HCT116 (cell line): ENCODE measurements around the gene GREM2. TPM values are rescaled to one million over a fixed set of nuclear protein-coding genes. Genes with fewer than 3 reads are reported as not detected.

Source experiments
- ATAC-seq: fragments of 200-7000 bp; cut with Tn5 transposase; 2 replicates; pipeline ENCODE4 v1.9.1; 2020; ENCODE audit warnings: mild to moderate bottlenecking, moderate library complexity
- BruUV-seq: library from RNA; stranded (reverse); fragments of 400-500 nt; replicated peaks from 2 replicates; lab custom pipeline; 2021; lab: Mats Ljungman, UMichigan
- CTCF ChIA-PET: fragments of 300-600 bp; sonication (Branson Sonifier 250); formaldehyde crosslinking; loops from one replicate; lab custom pipeline; 2021; ENCODE audit warnings: antibody characterized with exemption; lab: Charles Lee
- POLR2A ChIA-PET: fragments of 300-600, 350-600 bp; sonication (Branson Sonifier 250); formaldehyde crosslinking; loops from one replicate; lab custom pipeline; 2021; ENCODE audit warnings: antibody characterized with exemption; lab: Charles Lee
- RAD21 ChIA-PET, 2 experiments: fragments of 300-600 bp; sonication (Branson Sonifier 250); formaldehyde crosslinking; loops; one replicate each; lab custom pipeline; 2023; ENCODE audit warnings: low total read pairs in 2 of 2; ENCODE audit not compliant: uncharacterized antibody in 2 of 2, unreplicated experiment in 2 of 2, low non-redundant PET in 1 of 2; lab: Charles Lee
- DNase-seq: peaks from one replicate; pipeline ENCODE4 v3.0.0-alpha.2; 2010; ENCODE audit warnings: low read depth, low spot score
- H2AFZ ChIP-seq: fragments of 200-600 bp; shearing (Covaris generic), sonication (generic); 2 replicates; pipeline ENCODE4 v1.6.1; 2017; ENCODE audit warnings: low read depth, mixed run types, mixed read lengths, antibody characterized with exemption, low read length; ENCODE audit not compliant: poor library complexity, severe bottlenecking
- H3K27ac ChIP-seq: 2 replicates; pipeline ENCODE4 v1.5.1; 2012; ENCODE audit warnings: low read depth, low read length
- H3K27me3 ChIP-seq: fragments of 200-600 bp; sonication (generic); 2 replicates; pipeline ENCODE4 v1.6.1; 2016; ENCODE audit warnings: mixed run types, low read length, mixed read lengths; ENCODE audit not compliant: insufficient read depth
- H3K36me3 ChIP-seq, 2 experiments: fragments of 200-500 bp in 1 of 2; fragments of 200-600 bp in 1 of 2; sonication (Bioruptor generic) in 1 of 2; sonication (generic) in 1 of 2; 2 replicates each; pipeline versions ENCODE4 v1.5.1 to v1.6.1; 2014 to 2016; ENCODE audit warnings: low read length in 2 of 2, inconsistent platforms in 1 of 2, mixed read lengths in 1 of 2, mixed run types in 1 of 2; ENCODE audit not compliant: insufficient read depth in 2 of 2, control insufficient read depth in 1 of 2
- H3K4me1 ChIP-seq, 2 experiments: fragments of 200-600 bp in 1 of 2; sonication (generic) in 1 of 2; 2 replicates each; pipeline versions ENCODE4 v1.5.1 to v1.6.1; 2012 to 2017; ENCODE audit warnings: low read length in 2 of 2, inconsistent platforms in 1 of 2, mild to moderate bottlenecking in 1 of 2, mixed read lengths in 1 of 2, mixed run types in 1 of 2, moderate library complexity in 1 of 2; ENCODE audit not compliant: insufficient read depth in 2 of 2, control insufficient read depth in 1 of 2
- H3K4me2 ChIP-seq: fragments of 200-600 bp; sonication (generic); 2 replicates; pipeline ENCODE4 v1.6.1; 2017; ENCODE audit warnings: mixed run types, low read length, mixed read lengths
- H3K4me3 ChIP-seq, 2 experiments: fragments of 200-600 bp in 1 of 2; sonication (generic) in 1 of 2; replicated peaks in 1 of 2; 2 replicates each; pipeline ENCODE4 v1.5.1; 2011 to 2016; ENCODE audit warnings: low read length in 2 of 2, control low read depth in 1 of 2, low read depth in 1 of 2, mild to moderate bottlenecking in 1 of 2, mixed read lengths in 1 of 2, mixed run types in 1 of 2
- H3K79me2 ChIP-seq: fragments of 200-600 bp; sonication (generic); 2 replicates; pipeline ENCODE4 v1.6.1; 2017; ENCODE audit warnings: mild to moderate bottlenecking, mixed run types, low read length, moderate library complexity, mixed read lengths; ENCODE audit not compliant: insufficient read depth
- H3K9ac ChIP-seq: fragments of 200-600 bp; sonication (generic); 2 replicates; pipeline ENCODE4 v1.6.1; 2016; ENCODE audit warnings: low read length, mixed read lengths
- H3K9me2 ChIP-seq: fragments of 200-600 bp; sonication (generic), shearing (Covaris generic); 2 replicates; pipeline ENCODE4 v1.6.1; 2017; ENCODE audit warnings: mixed run types, mild to moderate bottlenecking, moderate library complexity; ENCODE audit not compliant: insufficient read depth
- H3K9me3 ChIP-seq, 2 experiments: fragments of 200-500 bp in 1 of 2; fragments of 200-600 bp in 1 of 2; sonication (Bioruptor generic) in 1 of 2; sonication (generic) in 1 of 2; 2 replicates each; pipeline ENCODE4 v1.6.1; 2014 to 2017; ENCODE audit warnings: low read length in 2 of 2, mixed read lengths in 2 of 2, inconsistent platforms in 1 of 2, low read depth in 1 of 2, mild to moderate bottlenecking in 1 of 2, mixed run types in 1 of 2, moderate library complexity in 1 of 2; ENCODE audit not compliant: control insufficient read depth in 1 of 2, insufficient read depth in 1 of 2
- H4K20me1 ChIP-seq: fragments of 200-600 bp; sonication (generic), shearing (Covaris generic); 2 replicates; pipeline ENCODE4 v1.6.1; 2017; ENCODE audit warnings: mixed run types, mild to moderate bottlenecking, moderate library complexity; ENCODE audit not compliant: insufficient read depth
- CEBPB ChIP-seq: IDR thresholded peaks from 2 replicates; pipeline ENCODE4 v1.6.1; 2012; ENCODE audit warnings: low read depth
- EGR1 ChIP-seq: IDR thresholded peaks from 2 replicates; pipeline ENCODE4 v1.6.1; 2012; ENCODE audit warnings: low read depth
- ELF1 ChIP-seq: IDR thresholded peaks from 2 replicates; pipeline ENCODE4 v1.6.1; 2012; ENCODE audit warnings: low read depth, borderline replicate concordance
- EZH2 ChIP-seq: fragments of 200-600 bp; sonication (generic); IDR thresholded peaks from 2 replicates; pipeline ENCODE4 v1.6.1; 2017; ENCODE audit warnings: antibody characterized with exemption, mixed run types
- FOSL1 ChIP-seq: IDR thresholded peaks from 2 replicates; pipeline ENCODE4 v1.6.1; 2012; ENCODE audit warnings: low read depth
- JUND ChIP-seq: IDR thresholded peaks from 2 replicates; pipeline ENCODE4 v1.6.1; 2012
- POLR2A ChIP-seq: IDR thresholded peaks from 2 replicates; pipeline ENCODE4 v1.7.0; 2011; ENCODE audit warnings: borderline replicate concordance; ENCODE audit not compliant: insufficient read depth, insufficient read length; ENCODE audit errors: extremely low read depth
- POLR2AphosphoS5 ChIP-seq: IDR thresholded peaks from 2 replicates; pipeline ENCODE4 v1.6.1; 2011; ENCODE audit warnings: mild to moderate bottlenecking, low read depth, low read length, moderate library complexity
- RAD21 ChIP-seq: IDR thresholded peaks from 2 replicates; pipeline ENCODE4 v1.6.1; 2012; ENCODE audit warnings: low read depth, mild to moderate bottlenecking
- SIN3A ChIP-seq: IDR thresholded peaks from 2 replicates; pipeline ENCODE4 v1.6.1; 2012; ENCODE audit warnings: low read depth
- SRF ChIP-seq: IDR thresholded peaks from 2 replicates; pipeline ENCODE4 v1.6.1; 2012; ENCODE audit warnings: low read depth
- YY1 ChIP-seq: IDR thresholded peaks from 2 replicates; pipeline ENCODE4 v1.6.1; 2011; ENCODE audit warnings: low read length, low read depth, moderate library complexity, mild to moderate bottlenecking; ENCODE audit not compliant: insufficient replicate concordance; ENCODE audit errors: extremely low read depth
- ZFX ChIP-seq: fragments of 450-650 bp; IDR thresholded peaks from 2 replicates; pipeline ENCODE4 v1.6.1; 2017
- ZNF274 ChIP-seq: fragments of 200-500 bp; sonication (Bioruptor generic); IDR thresholded peaks from 2 replicates; pipeline ENCODE4 v1.6.1; 2014; ENCODE audit warnings: mild to moderate bottlenecking, low read depth, low read length, inconsistent platforms
- intact Hi-C: fragments of 100-400 bp; cut with micrococcal nuclease; formaldehyde crosslinking; loops from 2 replicates; pipeline ENCODE4 v1.10.0; 2022
- total RNA-seq: library from RNA; stranded (reverse); gene quantifications from one replicate; pipeline ENCODE4 v1.2.1, GENCODE V29; 2021; ENCODE audit not compliant: unreplicated experiment
- TF ChIP-seq, protein P1 (sequence below): IDR thresholded peaks from 2 replicates; pipeline ENCODE4 v1.6.1; 2011; ENCODE audit warnings: mild to moderate bottlenecking, low read length, moderate library complexity; ENCODE audit not compliant: insufficient replicate concordance; ENCODE audit errors: extremely low read depth
- TF ChIP-seq, protein P2 (sequence below): IDR thresholded peaks from 2 replicates; pipeline ENCODE4 v1.6.1; 2012; ENCODE audit warnings: low read depth
- TF ChIP-seq, protein P3 (sequence below): IDR thresholded peaks from 2 replicates; pipeline ENCODE4 v1.6.1; 2012
- TF ChIP-seq, protein P4 (sequence below), 3 experiments: fragments of 200-600 bp in 1 of 3; sonication (generic) in 1 of 3; IDR thresholded peaks in 2 of 3; conservative IDR thresholded peaks in 1 of 3; 2 replicates each; pipeline ENCODE4 v1.5.1; 2012 to 2017; ENCODE audit warnings: low read depth in 2 of 3, low read length in 2 of 3, antibody characterized with exemption in 1 of 3, borderline replicate concordance in 1 of 3, control low read depth in 1 of 3, mild to moderate bottlenecking in 1 of 3, mixed read lengths in 1 of 3, mixed run types in 1 of 3, moderate library complexity in 1 of 3; ENCODE audit not compliant: insufficient read depth in 1 of 3

GREM2 gene
- total RNA-seq, 1 experiment from 2014 or later = not detected

DNA sequence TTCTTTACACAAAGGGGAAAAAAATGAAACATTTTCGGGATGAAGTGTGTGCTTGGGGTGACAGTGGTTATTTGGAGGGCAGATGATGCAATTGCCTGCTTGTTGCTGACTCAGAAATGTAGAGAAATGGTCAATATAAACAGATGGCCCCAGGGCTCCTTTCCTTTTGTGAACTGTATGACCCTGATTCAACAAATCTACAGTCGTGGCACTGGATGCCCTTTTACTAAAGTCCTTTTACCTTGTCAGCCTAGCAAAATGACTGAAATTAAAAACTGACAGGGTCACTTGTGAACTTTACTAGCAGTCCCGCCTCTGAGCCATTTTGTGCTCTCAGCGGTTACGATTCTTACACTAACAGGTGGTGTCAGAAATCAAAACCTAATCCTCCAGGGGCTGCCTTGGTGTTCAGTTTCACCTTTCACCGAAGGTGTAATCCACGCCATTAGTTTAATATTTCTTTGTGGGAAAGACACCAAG lies 49.8 kb downstream of the GREM2 start:
- TF ChIP-seq SRF = no peak
- no peak for TF ChIP-seq ELF1
- TF ChIP-seq EGR1 = no peak
- TF ChIP-seq POLR2AphosphoS5 = no peak
- no peak for TF ChIP-seq ZNF274
- no peak for TF ChIP-seq RAD21
- no peak for TF ChIP-seq SIN3A
- TF ChIP-seq EZH2 = no peak
- no peak for TF ChIP-seq JUND
- TF ChIP-seq, protein P1, sequence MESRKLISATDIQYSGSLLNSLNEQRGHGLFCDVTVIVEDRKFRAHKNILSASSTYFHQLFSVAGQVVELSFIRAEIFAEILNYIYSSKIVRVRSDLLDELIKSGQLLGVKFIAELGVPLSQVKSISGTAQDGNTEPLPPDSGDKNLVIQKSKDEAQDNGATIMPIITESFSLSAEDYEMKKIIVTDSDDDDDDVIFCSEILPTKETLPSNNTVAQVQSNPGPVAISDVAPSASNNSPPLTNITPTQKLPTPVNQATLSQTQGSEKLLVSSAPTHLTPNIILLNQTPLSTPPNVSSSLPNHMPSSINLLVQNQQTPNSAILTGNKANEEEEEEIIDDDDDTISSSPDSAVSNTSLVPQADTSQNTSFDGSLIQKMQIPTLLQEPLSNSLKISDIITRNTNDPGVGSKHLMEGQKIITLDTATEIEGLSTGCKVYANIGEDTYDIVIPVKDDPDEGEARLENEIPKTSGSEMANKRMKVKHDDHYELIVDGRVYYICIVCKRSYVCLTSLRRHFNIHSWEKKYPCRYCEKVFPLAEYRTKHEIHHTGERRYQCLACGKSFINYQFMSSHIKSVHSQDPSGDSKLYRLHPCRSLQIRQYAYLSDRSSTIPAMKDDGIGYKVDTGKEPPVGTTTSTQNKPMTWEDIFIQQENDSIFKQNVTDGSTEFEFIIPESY = no peak
- TF ChIP-seq, protein P2, sequence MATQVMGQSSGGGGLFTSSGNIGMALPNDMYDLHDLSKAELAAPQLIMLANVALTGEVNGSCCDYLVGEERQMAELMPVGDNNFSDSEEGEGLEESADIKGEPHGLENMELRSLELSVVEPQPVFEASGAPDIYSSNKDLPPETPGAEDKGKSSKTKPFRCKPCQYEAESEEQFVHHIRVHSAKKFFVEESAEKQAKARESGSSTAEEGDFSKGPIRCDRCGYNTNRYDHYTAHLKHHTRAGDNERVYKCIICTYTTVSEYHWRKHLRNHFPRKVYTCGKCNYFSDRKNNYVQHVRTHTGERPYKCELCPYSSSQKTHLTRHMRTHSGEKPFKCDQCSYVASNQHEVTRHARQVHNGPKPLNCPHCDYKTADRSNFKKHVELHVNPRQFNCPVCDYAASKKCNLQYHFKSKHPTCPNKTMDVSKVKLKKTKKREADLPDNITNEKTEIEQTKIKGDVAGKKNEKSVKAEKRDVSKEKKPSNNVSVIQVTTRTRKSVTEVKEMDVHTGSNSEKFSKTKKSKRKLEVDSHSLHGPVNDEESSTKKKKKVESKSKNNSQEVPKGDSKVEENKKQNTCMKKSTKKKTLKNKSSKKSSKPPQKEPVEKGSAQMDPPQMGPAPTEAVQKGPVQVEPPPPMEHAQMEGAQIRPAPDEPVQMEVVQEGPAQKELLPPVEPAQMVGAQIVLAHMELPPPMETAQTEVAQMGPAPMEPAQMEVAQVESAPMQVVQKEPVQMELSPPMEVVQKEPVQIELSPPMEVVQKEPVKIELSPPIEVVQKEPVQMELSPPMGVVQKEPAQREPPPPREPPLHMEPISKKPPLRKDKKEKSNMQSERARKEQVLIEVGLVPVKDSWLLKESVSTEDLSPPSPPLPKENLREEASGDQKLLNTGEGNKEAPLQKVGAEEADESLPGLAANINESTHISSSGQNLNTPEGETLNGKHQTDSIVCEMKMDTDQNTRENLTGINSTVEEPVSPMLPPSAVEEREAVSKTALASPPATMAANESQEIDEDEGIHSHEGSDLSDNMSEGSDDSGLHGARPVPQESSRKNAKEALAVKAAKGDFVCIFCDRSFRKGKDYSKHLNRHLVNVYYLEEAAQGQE = no peak
- no peak for TF ChIP-seq CEBPB
- no peak for TF ChIP-seq FOSL1
- TF ChIP-seq, protein P3, sequence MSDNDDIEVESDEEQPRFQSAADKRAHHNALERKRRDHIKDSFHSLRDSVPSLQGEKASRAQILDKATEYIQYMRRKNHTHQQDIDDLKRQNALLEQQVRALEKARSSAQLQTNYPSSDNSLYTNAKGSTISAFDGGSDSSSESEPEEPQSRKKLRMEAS = no peak
- no peak for TF ChIP-seq YY1
- TF ChIP-seq, protein P4, sequence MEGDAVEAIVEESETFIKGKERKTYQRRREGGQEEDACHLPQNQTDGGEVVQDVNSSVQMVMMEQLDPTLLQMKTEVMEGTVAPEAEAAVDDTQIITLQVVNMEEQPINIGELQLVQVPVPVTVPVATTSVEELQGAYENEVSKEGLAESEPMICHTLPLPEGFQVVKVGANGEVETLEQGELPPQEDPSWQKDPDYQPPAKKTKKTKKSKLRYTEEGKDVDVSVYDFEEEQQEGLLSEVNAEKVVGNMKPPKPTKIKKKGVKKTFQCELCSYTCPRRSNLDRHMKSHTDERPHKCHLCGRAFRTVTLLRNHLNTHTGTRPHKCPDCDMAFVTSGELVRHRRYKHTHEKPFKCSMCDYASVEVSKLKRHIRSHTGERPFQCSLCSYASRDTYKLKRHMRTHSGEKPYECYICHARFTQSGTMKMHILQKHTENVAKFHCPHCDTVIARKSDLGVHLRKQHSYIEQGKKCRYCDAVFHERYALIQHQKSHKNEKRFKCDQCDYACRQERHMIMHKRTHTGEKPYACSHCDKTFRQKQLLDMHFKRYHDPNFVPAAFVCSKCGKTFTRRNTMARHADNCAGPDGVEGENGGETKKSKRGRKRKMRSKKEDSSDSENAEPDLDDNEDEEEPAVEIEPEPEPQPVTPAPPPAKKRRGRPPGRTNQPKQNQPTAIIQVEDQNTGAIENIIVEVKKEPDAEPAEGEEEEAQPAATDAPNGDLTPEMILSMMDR (IDR thresholded peaks at IDR 0.05 in 2 of 3, conservative IDR thresholded peaks at IDR 0.05 in 1 of 3; ENCODE audit: borderline replicate concordance in 1 of 3, insufficient read depth in 1 of 3, low read depth in 2 of 3, low read length in 2 of 3) = no peak
- TF ChIP-seq POLR2A = no peak
- TF ChIP-seq ZFX = no peak
- TF ChIP-seq, all 23 proteins: peak for 0
- POLR2A ChIA-PET = no interaction called here
- Histone ChIP-seq H3K4me2 (no peak overlapping the region), H2AFZ (no peak overlapping the region), H3K79me2 (no peaks in the 10 kb centered on the region), H3K27ac (no peak overlapping the region), H3K27me3 (no peaks in the 10 kb centered on the region), H4K20me1 (no peaks in the 10 kb centered on the region), H3K9me3 (peaks cover 19 to 21% of the 10 kb centered on the region in 2 experiments; a peak in 3 of 4 replicates), H3K4me3 (no peak overlapping the region), H3K4me1 (no peaks in the 10 kb centered on the region), H3K9me2 (no peaks in the 10 kb centered on the region), H3K36me3 (no peaks in the 10 kb centered on the region), H3K9ac (no peak overlapping the region)
- RAD21 ChIA-PET = no interaction called here
- BruUV-seq = no TSS peak
- intact Hi-C loops = no loop called here
- no peak for DNase-seq
- no peak for ATAC-seq
- CTCF ChIA-PET = no interaction called here
